PC-3 (cell line): Measurements from ENCODE around the gene HOXA2.
A peak's percentile ranks its signal among the peaks of the same experiment; 100 is the strongest.

ENCODE experiments used
- EZH2 ChIP-seq: fragments of 300-600 bp; sonication (generic); IDR thresholded peaks from one replicate; pipeline ENCODE4 v1.6.1; 2017; ENCODE audit warnings: antibody characterized with exemption, mild to moderate bottlenecking, low read length; ENCODE audit not compliant: unreplicated experiment
- TF ChIP-seq, protein P1 (sequence below): fragments of 300-600 bp; sonication (generic); conservative IDR thresholded peaks from 2 replicates; pipeline ENCODE4 v1.5.1; 2017; ENCODE audit warnings: antibody characterized with exemption, low read depth, mild to moderate bottlenecking, low read length

DNA sequence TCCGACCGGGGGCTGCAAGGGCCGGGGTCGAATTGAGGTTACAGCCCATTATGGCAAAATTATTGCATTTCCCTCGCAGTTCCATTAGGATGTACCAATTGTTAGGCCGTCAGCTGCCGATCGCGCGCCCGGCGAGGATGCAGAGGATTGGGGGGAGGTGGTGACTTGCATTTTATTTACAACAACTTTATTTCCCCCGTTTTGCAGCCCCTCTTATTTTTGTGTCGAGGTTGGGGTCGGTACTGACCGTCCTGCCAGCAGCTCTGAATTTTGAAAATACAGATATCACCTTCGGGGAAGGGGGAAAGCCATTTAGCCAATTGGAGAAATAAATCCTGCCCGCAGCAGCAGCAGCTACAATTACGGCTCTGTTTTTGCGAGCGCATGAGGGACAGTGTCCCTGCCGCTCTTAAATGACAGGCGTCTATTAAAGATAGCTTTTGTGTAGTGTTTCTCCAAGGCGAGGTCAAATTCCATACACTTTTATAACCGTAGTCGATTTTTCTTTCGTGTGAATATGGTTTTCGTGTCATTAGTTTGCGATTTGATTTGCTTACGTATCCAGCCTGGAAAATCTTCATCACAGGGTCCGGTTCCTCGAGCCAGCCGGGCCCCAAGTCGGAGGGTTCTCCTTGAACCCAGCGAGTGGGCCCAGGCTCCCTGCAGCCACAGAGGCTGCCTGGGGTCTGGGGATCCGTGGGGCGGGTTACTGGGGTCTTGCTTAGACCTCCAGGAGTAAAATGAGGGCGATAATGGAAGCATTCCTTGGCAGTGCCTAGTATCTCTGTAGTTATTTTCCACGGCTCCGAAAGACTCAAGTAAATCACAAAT, 41.7 kb upstream of the HOXA2 start:
- TF ChIP-seq, protein P1, sequence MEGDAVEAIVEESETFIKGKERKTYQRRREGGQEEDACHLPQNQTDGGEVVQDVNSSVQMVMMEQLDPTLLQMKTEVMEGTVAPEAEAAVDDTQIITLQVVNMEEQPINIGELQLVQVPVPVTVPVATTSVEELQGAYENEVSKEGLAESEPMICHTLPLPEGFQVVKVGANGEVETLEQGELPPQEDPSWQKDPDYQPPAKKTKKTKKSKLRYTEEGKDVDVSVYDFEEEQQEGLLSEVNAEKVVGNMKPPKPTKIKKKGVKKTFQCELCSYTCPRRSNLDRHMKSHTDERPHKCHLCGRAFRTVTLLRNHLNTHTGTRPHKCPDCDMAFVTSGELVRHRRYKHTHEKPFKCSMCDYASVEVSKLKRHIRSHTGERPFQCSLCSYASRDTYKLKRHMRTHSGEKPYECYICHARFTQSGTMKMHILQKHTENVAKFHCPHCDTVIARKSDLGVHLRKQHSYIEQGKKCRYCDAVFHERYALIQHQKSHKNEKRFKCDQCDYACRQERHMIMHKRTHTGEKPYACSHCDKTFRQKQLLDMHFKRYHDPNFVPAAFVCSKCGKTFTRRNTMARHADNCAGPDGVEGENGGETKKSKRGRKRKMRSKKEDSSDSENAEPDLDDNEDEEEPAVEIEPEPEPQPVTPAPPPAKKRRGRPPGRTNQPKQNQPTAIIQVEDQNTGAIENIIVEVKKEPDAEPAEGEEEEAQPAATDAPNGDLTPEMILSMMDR = 0 out of 2 replicates have a peak, but pooled peaks have one; percentile 0
- TF ChIP-seq EZH2 = no peak
